ENCODE data around the gene RHOB. TPM values are rescaled to one million over a fixed set of nuclear protein-coding genes. Genes with fewer than 3 reads are reported as not detected.

Gene RHOB
- total and polyA plus RNA-seq, 4 donors = 82.6 to 634 (median 160) TPM

DNA sequence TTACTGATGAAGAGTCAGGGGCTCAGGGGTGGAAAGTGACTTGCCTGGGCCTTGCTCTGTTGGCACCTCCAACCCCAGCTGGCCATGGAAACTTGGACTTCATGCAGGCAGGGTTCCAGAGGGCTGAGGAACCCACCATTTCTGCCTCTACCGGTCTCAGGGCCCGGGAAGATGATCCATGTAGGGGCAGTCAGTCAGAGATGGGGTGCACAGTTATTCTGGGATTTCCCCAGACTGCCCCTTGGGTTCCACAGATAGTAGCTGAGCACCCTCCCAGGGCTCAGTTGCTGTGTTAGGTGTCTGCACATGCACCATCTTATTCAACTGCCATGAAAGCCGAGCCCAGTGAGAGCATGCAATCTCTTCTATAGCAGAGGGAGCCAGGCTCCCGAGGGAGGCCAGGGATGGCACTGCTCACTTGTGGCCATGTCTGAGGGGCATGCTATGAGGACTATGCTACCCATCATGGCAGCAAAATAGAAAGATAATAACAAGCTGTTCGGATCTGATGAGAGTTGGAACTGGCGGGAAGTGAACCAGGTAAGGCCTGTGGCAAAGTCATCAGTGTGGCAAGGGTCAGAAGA is 37.3 kb downstream of the RHOB start:
- Histone ChIP-seq H3K4me1 (ENCODE audit: control insufficient read depth in 4 of 4, insufficient read depth in 4 of 4, low read length in 3 of 4) (peaks cover 0 to 5% (median 3%) of the 10 kb centered on the region in 4 donors), H3K9me3 (ENCODE audit: control insufficient read depth in 4 of 4, low read length in 3 of 4) (no peaks in the 10 kb centered on the region), H3K27me3 (ENCODE audit: control insufficient read depth in 4 of 4, insufficient read depth in 4 of 4, low read length in 3 of 4) (no peaks in the 10 kb centered on the region), H3K36me3 (ENCODE audit: control insufficient read depth in 4 of 4, insufficient read depth in 3 of 4, low read depth in 1 of 4, low read length in 3 of 4) (no peaks in the 10 kb centered on the region), H3K9ac (ENCODE audit: low read depth in 1 of 2, low read length in 2 of 2) (no peak overlapping the region), H3K27ac (ENCODE audit: low read depth in 1 of 2, low read length in 2 of 2) (no peak overlapping the region), H3K4me3 (ENCODE audit: low read depth in 1 of 3, low read length in 3 of 3) (no peak overlapping the region)
- no peak for DNase-seq (ENCODE audit: low spot score)
- 97% methylated on average over 6 of the region's 6 CpGs for WGBS
- TF ChIP-seq HNF4A (conservative IDR thresholded peaks at IDR 0.05) (no peak), RXRA (IDR thresholded peaks at IDR 0.05) (no peak), FOXA2 (IDR thresholded peaks at IDR 0.05) (no peak), YY1 (IDR thresholded peaks at IDR 0.05) (no peak), TAF1 (conservative IDR thresholded peaks at IDR 0.05) (no peak), JUND (IDR thresholded peaks at IDR 0.05) (no peak)
- TF ChIP-seq, protein P1, sequence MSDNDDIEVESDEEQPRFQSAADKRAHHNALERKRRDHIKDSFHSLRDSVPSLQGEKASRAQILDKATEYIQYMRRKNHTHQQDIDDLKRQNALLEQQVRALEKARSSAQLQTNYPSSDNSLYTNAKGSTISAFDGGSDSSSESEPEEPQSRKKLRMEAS (IDR thresholded peaks at IDR 0.05) = no peak
- TF ChIP-seq, protein P2, sequence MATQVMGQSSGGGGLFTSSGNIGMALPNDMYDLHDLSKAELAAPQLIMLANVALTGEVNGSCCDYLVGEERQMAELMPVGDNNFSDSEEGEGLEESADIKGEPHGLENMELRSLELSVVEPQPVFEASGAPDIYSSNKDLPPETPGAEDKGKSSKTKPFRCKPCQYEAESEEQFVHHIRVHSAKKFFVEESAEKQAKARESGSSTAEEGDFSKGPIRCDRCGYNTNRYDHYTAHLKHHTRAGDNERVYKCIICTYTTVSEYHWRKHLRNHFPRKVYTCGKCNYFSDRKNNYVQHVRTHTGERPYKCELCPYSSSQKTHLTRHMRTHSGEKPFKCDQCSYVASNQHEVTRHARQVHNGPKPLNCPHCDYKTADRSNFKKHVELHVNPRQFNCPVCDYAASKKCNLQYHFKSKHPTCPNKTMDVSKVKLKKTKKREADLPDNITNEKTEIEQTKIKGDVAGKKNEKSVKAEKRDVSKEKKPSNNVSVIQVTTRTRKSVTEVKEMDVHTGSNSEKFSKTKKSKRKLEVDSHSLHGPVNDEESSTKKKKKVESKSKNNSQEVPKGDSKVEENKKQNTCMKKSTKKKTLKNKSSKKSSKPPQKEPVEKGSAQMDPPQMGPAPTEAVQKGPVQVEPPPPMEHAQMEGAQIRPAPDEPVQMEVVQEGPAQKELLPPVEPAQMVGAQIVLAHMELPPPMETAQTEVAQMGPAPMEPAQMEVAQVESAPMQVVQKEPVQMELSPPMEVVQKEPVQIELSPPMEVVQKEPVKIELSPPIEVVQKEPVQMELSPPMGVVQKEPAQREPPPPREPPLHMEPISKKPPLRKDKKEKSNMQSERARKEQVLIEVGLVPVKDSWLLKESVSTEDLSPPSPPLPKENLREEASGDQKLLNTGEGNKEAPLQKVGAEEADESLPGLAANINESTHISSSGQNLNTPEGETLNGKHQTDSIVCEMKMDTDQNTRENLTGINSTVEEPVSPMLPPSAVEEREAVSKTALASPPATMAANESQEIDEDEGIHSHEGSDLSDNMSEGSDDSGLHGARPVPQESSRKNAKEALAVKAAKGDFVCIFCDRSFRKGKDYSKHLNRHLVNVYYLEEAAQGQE (IDR thresholded peaks at IDR 0.05) = no peak

DNA sequence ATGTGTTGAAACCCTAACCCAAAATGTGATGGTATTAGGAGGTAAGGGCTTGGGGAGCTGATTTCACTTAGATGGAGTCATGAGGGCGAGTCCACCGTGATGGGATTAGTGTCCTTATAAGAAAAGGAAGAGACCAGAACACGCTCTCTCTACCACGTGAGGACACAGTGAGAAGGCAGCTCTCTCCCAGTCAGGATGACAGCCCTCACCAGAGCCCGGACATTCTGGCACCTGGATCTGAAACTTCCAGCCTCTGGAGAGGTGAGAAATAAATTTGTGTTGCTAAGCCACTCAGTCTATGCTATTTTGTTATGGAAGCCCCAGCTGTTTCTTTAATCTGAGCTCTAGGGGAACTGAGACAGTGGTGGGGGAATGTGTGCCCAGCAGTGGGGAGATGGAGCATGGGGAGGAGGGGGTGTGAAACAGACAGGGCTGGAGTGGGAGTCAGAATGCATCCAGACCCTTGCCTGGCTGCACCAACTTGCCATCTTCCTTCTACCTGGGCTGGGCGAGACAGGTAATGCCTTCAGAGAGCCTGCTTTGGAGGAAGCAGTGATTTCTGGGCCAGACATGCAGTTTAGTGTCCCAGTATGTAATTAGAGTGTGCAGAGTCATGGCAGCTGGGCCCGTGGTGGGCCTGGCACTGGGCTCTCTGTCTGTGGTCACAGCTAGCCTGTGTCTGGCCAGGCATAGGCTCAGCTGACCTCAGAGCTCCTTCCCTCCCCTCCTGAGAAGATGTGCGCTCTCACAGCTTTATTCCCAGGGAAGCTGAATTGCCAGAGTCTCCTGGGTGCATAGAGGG is 38.1 kb downstream of the RHOB start:
- Histone ChIP-seq H3K4me1 (ENCODE audit: control insufficient read depth in 4 of 4, insufficient read depth in 4 of 4, low read length in 3 of 4) (peaks cover 0 to 4% (median 3%) of the 10 kb centered on the region in 4 donors), H3K9me3 (ENCODE audit: control insufficient read depth in 4 of 4, low read length in 3 of 4) (no peaks in the 10 kb centered on the region), H3K36me3 (ENCODE audit: control insufficient read depth in 4 of 4, insufficient read depth in 3 of 4, low read depth in 1 of 4, low read length in 3 of 4) (no peaks in the 10 kb centered on the region), H3K4me3 (ENCODE audit: low read depth in 1 of 3, low read length in 3 of 3) (no peak overlapping the region), H3K9ac (ENCODE audit: low read depth in 1 of 2, low read length in 2 of 2) (no peak overlapping the region), H3K27ac (ENCODE audit: low read depth in 1 of 2, low read length in 2 of 2) (no peak overlapping the region), H3K27me3 (ENCODE audit: control insufficient read depth in 4 of 4, insufficient read depth in 4 of 4, low read length in 3 of 4) (no peaks in the 10 kb centered on the region)
- 91% methylated on average over 8 of the region's 8 CpGs for WGBS
- TF ChIP-seq GABPA (IDR thresholded peaks at IDR 0.05 in 1 of 2, conservative IDR thresholded peaks at IDR 0.05 in 1 of 2) (no peak), RAD21 (IDR thresholded peaks at IDR 0.05) (no peak), JUND (IDR thresholded peaks at IDR 0.05) (no peak)
- TF ChIP-seq, protein P3, sequence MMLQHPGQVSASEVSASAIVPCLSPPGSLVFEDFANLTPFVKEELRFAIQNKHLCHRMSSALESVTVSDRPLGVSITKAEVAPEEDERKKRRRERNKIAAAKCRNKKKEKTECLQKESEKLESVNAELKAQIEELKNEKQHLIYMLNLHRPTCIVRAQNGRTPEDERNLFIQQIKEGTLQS (IDR thresholded peaks at IDR 0.05) = no peak
- no peak for DNase-seq (ENCODE audit: low spot score)

All from liver (tissue), 9 donors.